ENCODE data around the gene USP54. TPM values are rescaled to one million over a fixed set of nuclear protein-coding genes. Genes with fewer than 3 reads are reported as not detected.
"Not testable (repeated sequence)": the region's sequence is repeated elsewhere in the genome, so short reads cannot be mapped to it uniquely, and the experiment has no call there.

USP54 gene
- total and polyA plus RNA-seq, 8 donors: 12.1 to 49.9 (median 25.5) TPM

GRCh38 chr10:73625004-73625883 is 34.1 kb upstream of the USP54 start:
- peak in 3 of 6 donors; percentile 37 to 64 (median 60) for DNase-seq
- 0 to 1% methylated on average over 45 to 46 of the region's 46 CpGs for WGBS, 2 donors
- no peaks in the 10 kb centered on the region for H3K9me3 ChIP-seq
- peak overlapping the region; percentile 37 to 78 (median 65) for H3K4me3 ChIP-seq
- no peak for TF ChIP-seq CTCF (IDR thresholded peaks at IDR 0.05)
- H3K36me3 ChIP-seq: no peaks in the 10 kb centered on the region
- peaks cover 0 to 5% (median 0%) of the 10 kb centered on the region in 3 donors for H3K4me1 ChIP-seq
- no peak for FAIRE-seq
- H3K27me3 ChIP-seq: no peaks in the 10 kb centered on the region
- ATAC-seq: peak; percentile 30 to 55 (median 45)
- peak overlapping the region; percentile 53 to 78 (median 68) for H3K27ac ChIP-seq
- intact Hi-C loops (cut with DNase I): no loop called here

DNA sequence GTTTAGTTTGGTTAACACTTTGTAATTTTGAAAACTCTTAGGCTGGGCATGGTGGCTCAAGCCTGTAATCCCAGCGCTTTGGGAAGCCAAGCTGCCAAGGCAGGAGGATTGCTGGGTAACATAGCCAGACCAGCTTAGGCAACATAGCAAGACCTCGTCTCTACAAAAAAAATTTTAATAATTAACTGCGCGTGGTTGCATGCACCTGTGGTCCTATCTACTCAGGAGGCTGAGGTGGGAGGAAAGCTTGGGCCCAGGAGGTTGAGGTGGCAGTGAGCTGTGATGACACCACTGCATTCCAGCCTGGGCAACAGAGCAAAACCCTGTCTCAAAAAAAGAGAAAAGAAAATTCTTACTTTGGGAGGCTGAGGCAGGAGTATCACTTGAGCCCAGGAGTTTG is 31.9 kb upstream of the USP54 start:
- TF ChIP-seq CTCF (IDR thresholded peaks at IDR 0.05): no peak
- DNase-seq (no peak), ATAC-seq (no peak), FAIRE-seq (no peak)
- H3K27me3 ChIP-seq: no peaks in the 10 kb centered on the region
- H3K9me3 ChIP-seq: no peaks in the 10 kb centered on the region
- WGBS, 2 donors: 72 to 75% methylated on average over 4 of the region's 4 CpGs
- H3K36me3 ChIP-seq: no peaks in the 10 kb centered on the region
- intact Hi-C loops (cut with DNase I): no loop called here
- H3K4me3 ChIP-seq: no peak overlapping the region
- H3K27ac ChIP-seq: no peak overlapping the region
- peaks cover 0 to 5% (median 0%) of the 10 kb centered on the region in 3 donors for H3K4me1 ChIP-seq

DNA sequence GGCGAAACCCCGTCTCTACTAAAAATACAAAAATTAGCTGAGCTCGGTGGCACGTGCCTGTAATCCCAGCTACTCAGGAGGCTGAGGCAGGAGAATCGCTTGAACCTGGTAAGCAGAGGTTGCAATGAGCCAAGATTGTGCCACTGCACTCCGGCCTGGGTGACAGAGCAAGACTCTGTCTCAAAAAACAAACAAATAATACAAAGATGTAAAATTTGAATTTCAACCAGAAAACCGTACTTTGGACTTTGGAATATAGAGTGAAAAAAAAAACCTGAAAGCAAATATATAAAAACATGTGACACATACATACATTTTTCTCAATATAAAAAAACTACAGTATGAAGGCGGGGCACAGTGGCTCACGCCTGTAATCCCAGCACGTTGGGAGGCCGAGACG is 29.8 kb upstream of the USP54 start:
- H3K36me3 ChIP-seq; H3K4me1 ChIP-seq; intact Hi-C loops (cut with DNase I); H3K27me3 ChIP-seq; ATAC-seq; DNase-seq; H3K27ac ChIP-seq; FAIRE-seq; H3K4me3 ChIP-seq; H3K9me3 ChIP-seq: not testable (repeated sequence)
- 79 to 81% methylated on average over 12 of the region's 12 CpGs for WGBS, 2 donors

DNA sequence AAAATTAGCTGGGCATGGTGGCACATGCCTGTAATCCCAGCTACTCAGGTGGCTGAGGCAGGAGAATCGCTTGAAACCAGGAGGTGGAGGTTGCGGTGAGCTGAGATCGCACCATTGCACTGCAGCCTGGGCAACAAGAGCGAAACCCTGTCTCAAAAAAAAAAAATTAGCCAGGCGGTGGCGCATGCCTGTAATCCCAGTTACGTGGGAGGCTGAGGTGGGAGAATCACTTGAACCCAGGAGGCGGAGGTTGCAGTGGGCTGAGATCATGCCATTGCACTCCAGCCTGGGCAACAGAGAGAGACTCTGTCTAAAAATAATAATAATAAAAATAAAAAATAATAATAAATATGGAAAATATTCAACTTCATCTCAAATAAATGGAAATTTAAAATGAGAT is 26.0 kb upstream of the USP54 start:
- ATAC-seq; H3K36me3 ChIP-seq; H3K27me3 ChIP-seq; H3K9me3 ChIP-seq; H3K4me3 ChIP-seq; H3K27ac ChIP-seq; H3K4me1 ChIP-seq; intact Hi-C loops (cut with DNase I); FAIRE-seq; DNase-seq: not testable (repeated sequence)
- WGBS, 2 donors: 97% methylated on average over 8 of the region's 8 CpGs

DNA sequence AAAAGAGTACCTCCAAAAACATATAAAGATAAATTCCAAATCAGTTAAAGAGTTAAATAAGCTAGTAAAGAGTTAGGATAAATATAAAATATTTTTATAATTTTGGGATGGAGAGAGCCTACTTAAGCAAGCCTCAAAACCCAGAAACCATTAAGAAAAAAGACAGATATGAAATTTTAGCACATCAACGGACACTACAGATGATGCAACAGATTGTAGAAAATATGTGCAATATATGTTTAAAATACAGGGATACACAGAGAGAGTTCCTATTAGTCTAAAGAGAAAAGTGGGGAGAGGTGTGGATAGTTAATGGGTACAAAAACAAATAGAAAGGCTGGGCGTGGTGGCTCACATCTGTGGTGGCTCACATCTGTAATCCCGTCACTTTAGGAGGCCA is 23.6 kb upstream of the USP54 start:
- Histone ChIP-seq H3K27me3 (no peaks in the 10 kb centered on the region), H3K4me1 (no peaks in the 10 kb centered on the region), H3K4me3 (no peak overlapping the region), H3K9me3 (no peaks in the 10 kb centered on the region), H3K27ac (no peak overlapping the region), H3K36me3 (no peaks in the 10 kb centered on the region)
- DNase-seq (no peak), ATAC-seq (no peak), FAIRE-seq (no peak)
- no peak for TF ChIP-seq CTCF (IDR thresholded peaks at IDR 0.05)
- 89 to 90% methylated on average over 3 of the region's 3 CpGs for WGBS, 2 donors
- intact Hi-C loops (cut with DNase I): no loop called here

- H3K4me3 ChIP-seq: no peak overlapping the region
- FAIRE-seq (no peak), ATAC-seq (no peak), DNase-seq (no peak)
- WGBS, 2 donors: 86 to 95% methylated on average over 4 of the region's 4 CpGs
- no peaks in the 10 kb centered on the region for H3K9me3 ChIP-seq
- H3K4me1 ChIP-seq: no peaks in the 10 kb centered on the region
- H3K27ac ChIP-seq: no peak overlapping the region
- no peaks in the 10 kb centered on the region for H3K27me3 ChIP-seq
- no peak for TF ChIP-seq CTCF (IDR thresholded peaks at IDR 0.05)
- intact Hi-C loops (cut with DNase I): no loop called here
- no peaks in the 10 kb centered on the region for H3K36me3 ChIP-seq
These were observed 18.0 kb upstream of the USP54 start for GRCh38 chr10:73609116-73609515.

Measured in pancreas (tissue), 10 donors.